Stimulated activated CD8-positive, alpha-beta memory T cell treated with anti-CD3 and anti-CD28 coated beads, Interleukin-15, amount 100 ng/mL, for 48 hours (primary cell): ENCODE measurements around the gene PRSS50.

Experiments used
- DNase-seq, 2 donors: peaks; one replicate each; pipeline ENCODE4 v3.0.0-alpha.2; 2020; ENCODE audit warnings: low read depth in 2 of 2

Gene PRSS50

DNA sequence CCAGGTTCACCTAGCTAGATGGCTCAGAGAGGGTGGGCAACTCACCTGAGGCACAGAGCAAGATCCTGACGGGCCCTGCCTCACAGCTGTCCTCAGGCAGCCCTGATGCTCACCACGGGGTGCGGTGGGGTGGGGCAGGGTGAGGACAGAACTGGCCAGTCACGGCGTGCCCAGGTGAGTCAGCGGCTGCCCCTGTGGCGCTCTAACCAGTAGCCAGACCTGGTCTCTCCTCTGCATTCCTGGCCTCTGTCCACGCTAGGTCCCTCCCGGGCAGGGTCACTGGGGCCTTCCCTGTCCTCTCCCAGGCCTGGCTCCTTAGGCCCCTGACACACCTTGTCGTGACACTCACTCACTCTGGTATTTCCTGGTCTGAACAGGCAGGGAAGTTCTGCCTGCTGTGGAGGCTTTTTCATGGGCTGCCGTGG lies 25.1 kb downstream of the PRSS50 start:
- DNase-seq: no peak

GRCh38 chr3:46690798-46691197 lies 26.9 kb downstream of the PRSS50 start:
- DNase-seq: no peak

DNA sequence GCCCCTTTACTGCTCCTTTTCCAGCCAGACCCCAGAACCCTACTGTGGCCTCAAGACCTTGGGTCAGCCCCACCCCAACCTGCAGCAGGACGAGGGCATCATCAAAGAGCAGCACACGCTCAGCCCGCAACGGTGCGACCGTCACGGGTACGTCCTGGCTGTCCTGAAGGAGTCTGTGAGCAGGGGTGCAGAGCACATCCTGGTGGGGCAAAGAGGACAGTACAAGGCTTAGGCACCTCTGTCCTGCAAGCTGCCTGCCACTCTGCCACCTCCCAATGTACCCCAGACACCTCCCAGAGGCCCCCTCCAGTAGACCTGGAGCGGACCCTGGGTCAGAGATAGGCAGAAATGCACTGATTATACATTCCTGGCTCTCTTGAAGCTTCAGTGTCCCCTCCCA lies 32.2 kb downstream of the PRSS50 start:
- DNase-seq: no peak

DNA sequence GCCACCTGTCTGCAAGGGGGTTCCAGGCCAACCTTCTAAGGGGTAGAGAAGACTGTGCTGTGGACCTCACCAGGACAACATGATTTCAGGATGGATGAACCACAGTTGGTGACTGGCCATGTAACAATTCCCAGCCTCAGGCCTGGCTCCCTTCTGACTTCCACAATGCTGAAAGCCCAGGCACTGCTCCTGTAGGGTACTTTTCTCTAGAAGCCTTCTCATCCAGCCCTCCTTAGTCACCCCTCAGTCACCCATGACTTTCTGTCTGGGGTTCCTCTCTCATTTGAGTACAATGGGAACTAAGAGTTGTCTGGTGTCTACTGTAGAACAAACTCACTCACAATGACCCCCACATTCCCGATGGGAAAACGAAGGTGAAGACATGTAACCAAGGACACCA lies 32.8 kb downstream of the PRSS50 start:
- no peak for DNase-seq

DNA sequence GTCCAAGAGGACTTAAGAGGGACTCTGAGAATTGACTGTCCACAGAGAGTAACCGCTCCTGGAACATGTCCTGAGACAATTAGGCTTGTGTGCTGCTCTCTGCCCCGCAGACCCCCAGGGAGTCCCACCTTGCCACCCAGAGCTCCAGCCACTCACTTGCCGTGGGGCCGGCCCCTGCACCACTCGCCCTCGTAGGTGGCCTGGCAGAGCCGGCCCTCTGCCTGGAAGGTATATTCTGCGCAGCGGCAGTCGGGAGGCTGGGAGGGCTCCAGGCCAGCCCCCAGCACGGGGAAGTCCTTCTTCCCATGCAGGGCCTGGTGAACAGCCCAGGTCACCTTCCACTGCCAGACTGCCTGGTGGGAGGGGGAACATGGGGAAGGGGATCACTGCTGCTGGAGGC lies 34.7 kb downstream of the PRSS50 start:
- no peak for DNase-seq

DNA sequence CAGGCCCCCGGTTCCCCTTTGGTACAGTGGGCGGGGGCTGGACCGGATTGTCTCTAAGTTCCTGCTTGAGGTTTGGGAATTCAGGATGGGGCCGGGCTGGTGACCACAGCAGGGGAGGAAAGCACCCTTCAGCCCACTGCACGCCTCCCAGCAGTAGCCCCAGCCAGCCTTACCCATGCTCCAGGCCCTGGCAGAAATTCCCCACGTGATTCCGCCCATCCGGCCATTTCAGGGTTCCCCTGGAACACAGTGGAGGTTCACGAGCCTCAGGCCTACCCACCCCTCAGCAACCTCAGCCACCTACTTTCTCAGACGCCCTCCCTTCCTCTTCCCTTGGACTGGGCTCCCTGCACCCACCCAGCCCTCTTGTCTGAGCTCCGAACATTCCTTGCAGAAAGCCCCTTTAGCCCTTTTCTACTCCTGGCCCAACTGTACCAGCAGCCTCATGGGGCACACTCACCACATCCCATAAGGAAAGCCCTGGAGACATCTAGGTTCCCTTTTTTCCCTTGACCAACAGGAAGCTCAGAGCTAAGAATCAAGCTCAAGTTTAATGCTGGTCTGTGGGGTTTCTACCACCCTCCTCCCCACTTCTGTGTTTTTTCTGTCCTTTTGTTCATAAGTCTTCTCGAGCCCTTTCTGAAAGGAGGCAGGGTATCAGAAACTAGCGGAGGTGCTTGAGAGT lies 35.7 kb downstream of the PRSS50 start:
- no peak for DNase-seq

DNA sequence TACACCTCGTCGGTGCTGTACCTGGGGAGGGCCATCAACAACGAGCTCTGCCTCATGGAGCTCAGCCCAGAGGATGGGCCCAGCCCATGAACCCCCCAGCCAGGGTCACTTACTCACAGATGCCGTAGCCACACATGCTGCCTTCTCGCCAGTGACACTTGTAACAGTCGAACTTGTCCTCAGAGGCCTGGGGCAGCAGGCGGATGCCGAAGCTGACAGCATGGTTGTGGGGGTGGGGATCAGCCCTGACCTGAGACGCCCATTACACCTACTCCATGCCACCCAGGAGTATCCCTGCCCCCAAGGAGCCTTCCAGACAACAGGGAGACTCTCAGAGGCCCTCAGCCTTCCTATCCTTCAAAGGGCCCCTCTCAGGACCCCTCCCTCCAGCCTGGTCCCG lies 36.3 kb downstream of the PRSS50 start:
- DNase-seq: no peak

DNA sequence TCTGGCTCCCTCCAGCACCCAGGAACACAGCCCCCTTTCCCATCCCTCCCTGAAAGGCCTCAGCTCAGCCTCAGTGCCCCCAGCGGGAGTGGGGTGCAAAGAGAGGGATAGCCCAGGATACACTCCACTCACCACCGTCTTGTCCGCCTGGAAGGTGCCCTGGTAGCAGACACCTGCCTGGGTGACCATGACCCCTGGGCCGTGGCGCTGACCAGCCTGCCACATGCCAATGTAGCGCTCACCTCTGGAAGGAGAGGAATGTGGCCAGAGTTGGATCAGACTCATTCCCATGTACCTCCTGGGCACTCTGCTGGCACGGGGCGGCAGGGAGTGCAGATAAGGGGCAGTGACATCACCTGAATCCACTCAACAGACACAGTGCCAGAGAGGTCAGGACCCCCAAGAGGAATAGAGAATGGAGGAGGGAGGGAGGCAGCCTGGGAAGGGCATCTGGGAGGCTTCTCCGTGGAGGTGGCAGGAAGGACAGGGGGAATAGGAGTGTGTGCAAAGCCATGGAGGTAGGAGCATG lies 37.3 kb downstream of the PRSS50 start:
- DNase-seq: no peak

DNA sequence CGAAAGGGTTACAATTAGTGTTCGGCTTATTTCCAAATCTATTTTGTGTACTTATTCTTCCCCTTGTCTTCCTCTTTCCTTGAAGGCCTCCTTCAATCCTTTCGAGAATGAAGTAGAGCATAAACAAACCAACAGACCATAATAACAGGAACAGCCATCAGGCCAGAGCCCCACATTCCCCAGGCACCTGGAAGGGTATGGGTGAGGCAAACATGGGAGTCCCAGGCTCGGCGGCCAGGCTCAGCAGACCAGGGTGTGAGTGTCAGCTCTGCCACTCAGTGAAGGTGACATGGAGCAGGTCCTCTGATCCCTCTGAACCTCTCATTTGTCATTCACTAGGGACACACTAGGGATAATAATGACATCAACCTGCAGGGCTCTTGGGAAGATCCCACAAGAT lies 38.0 kb downstream of the PRSS50 start:
- DNase-seq: no peak

- no peak for DNase-seq
Measured at GRCh38 chr3:46678280-46678679, 39.4 kb downstream of the PRSS50 start.

GRCh38 chr3:46677411-46677726 lies 40.3 kb downstream of the PRSS50 start:
- no peak for DNase-seq

DNA sequence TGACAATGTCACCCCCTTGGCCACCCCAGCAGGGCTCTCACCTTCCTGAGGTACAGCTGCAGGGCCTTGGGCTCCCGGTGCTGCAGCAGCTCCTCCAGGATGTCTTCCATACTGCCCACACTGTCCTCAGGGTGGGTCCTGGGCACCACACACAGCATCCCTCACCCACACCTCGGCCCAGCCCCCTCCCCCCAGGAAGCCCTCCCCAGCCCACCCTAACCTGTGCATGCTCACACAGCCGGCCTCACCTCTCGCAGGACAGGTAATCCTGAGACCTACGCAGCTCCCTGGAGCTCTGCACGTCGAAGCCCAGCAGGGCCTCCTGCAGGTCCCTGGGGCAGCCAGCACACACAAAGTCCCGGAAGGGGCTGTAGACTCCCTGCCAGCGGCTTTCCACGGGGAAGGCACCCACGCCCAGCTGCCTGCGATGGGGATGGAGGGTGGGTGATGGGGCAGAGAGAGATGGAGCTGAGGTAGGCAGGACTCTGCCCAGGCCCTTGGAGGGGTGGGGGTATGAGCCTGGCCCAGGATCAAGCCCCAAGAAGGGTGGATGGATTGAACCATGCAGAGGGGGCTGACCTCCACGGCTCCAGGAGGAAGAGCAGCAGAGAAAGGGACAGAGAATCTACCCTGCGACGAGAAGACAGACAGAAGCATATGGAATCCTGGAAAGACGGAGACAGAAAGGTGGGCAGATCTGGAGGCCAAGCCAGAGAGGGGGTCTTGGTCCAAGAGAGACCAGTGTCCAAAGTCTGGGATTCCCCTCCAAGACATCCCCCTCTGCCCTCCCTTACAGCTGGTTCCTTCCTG lies 40.9 kb downstream of the PRSS50 start:
- DNase-seq: no peak

DNA sequence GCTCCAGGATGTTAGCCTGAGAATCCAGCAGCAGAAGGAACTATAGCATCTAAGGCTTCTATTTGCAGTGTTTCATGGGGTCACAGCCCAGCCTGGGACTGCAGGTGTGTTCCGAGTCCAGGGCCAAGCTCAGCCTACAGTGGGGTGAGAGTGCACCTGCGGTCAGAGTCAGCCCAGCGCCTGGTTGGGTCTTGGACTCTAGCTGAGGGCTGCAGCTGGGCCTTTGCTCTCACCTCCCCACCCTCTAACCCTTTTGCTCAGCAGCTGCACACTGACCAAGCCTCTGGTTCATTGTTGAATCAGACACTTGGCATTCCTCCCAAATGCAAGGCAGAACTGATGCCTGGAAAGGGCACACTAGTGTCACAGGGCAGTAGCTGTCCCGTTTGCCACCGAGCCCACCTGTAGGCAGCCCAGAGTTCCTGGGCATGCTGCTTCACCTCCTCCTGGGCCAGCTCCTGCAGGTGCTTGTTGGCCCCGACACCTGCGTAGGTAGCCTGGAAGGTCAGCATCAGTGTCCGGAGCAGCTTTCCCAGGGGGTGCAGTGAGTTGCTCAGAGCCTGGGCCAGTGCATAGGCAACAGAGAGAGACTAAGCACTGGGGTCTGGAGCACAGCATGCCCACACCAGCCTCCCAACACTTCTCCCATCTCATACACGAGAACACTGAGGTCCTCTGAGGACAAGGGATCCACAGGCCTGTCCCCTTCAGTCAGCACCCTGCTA lies 41.7 kb downstream of the PRSS50 start:
- no peak for DNase-seq

- DNase-seq: no peak
Measured at GRCh38 chr3:46675426-46675825, 42.2 kb downstream of the PRSS50 start.

- DNase-seq: no peak
Measured at GRCh38 chr3:46674031-46674845, 43.4 kb downstream of the PRSS50 start.

GRCh38 chr3:46673151-46674030 lies 44.3 kb downstream of the PRSS50 start:
- DNase-seq: no peak

GRCh38 chr3:46672349-46672695 lies 45.3 kb downstream of the PRSS50 start:
- DNase-seq: no peak

DNA sequence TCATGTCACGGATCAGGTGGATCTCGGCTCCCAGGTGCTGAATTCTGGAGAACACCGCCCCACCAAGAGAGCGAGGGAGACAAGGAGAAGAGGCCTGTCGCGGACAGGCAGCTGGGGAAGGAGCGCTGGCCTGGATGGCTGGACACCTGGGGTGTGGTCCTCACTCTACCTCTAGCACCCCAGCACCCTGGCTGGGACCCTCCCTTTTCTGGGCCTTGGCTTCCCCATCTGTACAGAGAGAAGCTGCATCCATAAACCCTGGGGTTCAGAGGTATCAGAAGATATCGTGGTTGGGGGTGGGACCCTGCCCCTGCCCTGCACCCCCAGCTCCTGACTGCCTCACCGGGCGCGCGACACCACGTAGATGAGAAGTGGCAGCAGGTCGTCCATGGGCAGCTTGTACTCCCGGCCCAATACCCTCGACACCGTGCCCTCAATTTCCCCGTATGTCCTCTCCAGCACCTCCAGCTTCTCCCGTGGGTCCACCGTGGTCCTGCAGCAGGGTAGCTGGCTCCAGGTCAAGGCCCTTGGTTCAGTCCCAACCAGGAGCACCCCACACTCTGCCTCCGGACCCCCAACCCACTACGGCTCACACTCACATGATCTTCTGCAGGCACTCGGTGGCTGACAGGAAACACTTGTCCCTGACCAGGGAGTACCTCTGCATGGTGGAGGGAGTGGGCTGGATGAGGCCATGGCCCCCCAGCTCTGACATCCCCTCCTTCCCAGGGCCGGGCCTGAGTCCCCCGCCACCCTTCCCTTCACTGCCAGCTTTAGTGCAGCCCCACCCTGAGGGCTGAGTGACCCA lies 45.9 kb downstream of the PRSS50 start:
- no peak for DNase-seq

DNA sequence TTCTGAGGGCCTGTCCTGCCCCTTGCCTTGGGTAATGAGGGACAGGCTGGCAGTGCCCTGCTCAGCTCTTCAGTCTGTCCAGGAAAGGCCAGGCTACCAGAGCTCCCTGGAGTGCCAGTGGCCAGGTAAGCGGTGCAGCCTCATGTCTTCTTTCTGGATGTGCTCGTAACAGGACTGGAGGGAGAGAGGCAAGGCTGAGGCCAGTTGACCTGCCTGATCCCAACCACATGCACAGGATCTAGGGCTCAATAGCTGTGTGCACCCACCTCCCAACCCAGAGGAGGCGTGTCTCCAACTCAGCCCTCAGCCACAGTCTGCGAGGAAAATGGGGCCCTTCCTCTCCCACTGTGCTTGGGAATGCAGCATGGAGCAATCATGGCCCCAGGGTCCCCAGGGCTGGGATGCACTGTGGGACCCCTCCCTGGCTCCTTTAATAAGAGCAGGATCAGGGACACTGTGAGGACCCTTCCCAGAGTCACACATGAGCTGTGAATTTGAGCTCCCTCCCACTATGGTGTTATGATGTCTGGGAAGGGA lies 46.7 kb downstream of the PRSS50 start:
- DNase-seq: no peak
